ENCODE results near the gene SEMA4F.

GRCh38 chr2:74653589-74653984 lies 460 bp upstream of the SEMA4F start:
- TF ChIP-seq, protein P1, sequence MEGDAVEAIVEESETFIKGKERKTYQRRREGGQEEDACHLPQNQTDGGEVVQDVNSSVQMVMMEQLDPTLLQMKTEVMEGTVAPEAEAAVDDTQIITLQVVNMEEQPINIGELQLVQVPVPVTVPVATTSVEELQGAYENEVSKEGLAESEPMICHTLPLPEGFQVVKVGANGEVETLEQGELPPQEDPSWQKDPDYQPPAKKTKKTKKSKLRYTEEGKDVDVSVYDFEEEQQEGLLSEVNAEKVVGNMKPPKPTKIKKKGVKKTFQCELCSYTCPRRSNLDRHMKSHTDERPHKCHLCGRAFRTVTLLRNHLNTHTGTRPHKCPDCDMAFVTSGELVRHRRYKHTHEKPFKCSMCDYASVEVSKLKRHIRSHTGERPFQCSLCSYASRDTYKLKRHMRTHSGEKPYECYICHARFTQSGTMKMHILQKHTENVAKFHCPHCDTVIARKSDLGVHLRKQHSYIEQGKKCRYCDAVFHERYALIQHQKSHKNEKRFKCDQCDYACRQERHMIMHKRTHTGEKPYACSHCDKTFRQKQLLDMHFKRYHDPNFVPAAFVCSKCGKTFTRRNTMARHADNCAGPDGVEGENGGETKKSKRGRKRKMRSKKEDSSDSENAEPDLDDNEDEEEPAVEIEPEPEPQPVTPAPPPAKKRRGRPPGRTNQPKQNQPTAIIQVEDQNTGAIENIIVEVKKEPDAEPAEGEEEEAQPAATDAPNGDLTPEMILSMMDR (IDR thresholded peaks at IDR 0.05) = no peak
- no peak for TF ChIP-seq POLR2A (IDR thresholded peaks at IDR 0.05)
